H1 (cell line): Measurements from ENCODE around the gene RHOBTB1. TPM values are rescaled to one million over a fixed set of nuclear protein-coding genes. Genes with fewer than 3 reads are reported as not detected.

Experiments used
- CTCF ChIA-PET: fragments of 300-600 bp; sonication (Branson Sonifier 250); formaldehyde crosslinking; loops from one replicate; lab custom pipeline; 2021; ENCODE audit not compliant: partially characterized antibody; lab: Charles Lee
- POLR2A ChIA-PET: fragments of 300-600 bp; sonication (Branson Sonifier 250); formaldehyde crosslinking; loops from one replicate; lab custom pipeline; 2021; ENCODE audit warnings: inconsistent platforms; ENCODE audit not compliant: partially characterized antibody; lab: Charles Lee
- DNase-seq, 2 experiments: peaks; one replicate each; pipeline versions ENCODE4 v3.0.0 to v3.0.0-alpha.2; 2010 to 2022; ENCODE audit warnings: low spot score in 2 of 2, low read depth in 1 of 2, mixed read lengths in 1 of 2
- FAIRE-seq: peaks from 2 replicates; lab custom pipeline; 2011; peaks lifted over from hg19 to GRCh38; lab: Jason Lieb, UNC
- H2AFZ ChIP-seq: 2 replicates; pipeline ENCODE4 v1.8.1; 2012; ENCODE audit warnings: low read length, inconsistent platforms
- H2AK5ac ChIP-seq: 2 replicates; pipeline ENCODE4 v1.6.1; 2013; ENCODE audit warnings: low read depth, low read length
- H2BK120ac ChIP-seq: replicated peaks from 2 replicates; pipeline ENCODE3; 2013; ENCODE audit warnings: low read depth, low read length, inconsistent platforms
- H2BK12ac ChIP-seq: 2 replicates; pipeline ENCODE4 v1.6.1; 2013; ENCODE audit warnings: low read depth, low read length
- H2BK15ac ChIP-seq: 2 replicates; pipeline ENCODE4 v1.6.1; 2013; ENCODE audit warnings: low read length
- H2BK20ac ChIP-seq: 2 replicates; pipeline ENCODE4 v1.6.1; 2013; ENCODE audit warnings: low read length
- H2BK5ac ChIP-seq: 2 replicates; pipeline ENCODE4 v1.6.1; 2013; ENCODE audit warnings: low read depth, low read length
- H3K14ac ChIP-seq: 2 replicates; pipeline ENCODE4 v1.6.1; 2013; ENCODE audit warnings: inconsistent platforms; ENCODE audit not compliant: insufficient read length
- H3K18ac ChIP-seq: 2 replicates; pipeline ENCODE4 v1.6.1; 2013; ENCODE audit warnings: low read length; ENCODE audit errors: extremely low read depth
- H3K23ac ChIP-seq: 2 replicates; pipeline ENCODE4 v1.6.1; 2013; ENCODE audit warnings: inconsistent platforms; ENCODE audit not compliant: insufficient read length
- H3K23me2 ChIP-seq: 2 replicates; pipeline ENCODE4 v1.6.1; 2013; ENCODE audit warnings: low read depth, low read length
- H3K27ac ChIP-seq: 2 replicates; pipeline ENCODE4 v1.6.1; 2011; ENCODE audit warnings: low read depth, low read length, inconsistent platforms
- H3K27me3 ChIP-seq, 4 experiments: replicated peaks in 1 of 4; 1 replicate in 1 of 4; 2 replicates in 3 of 4; pipeline versions ENCODE4 v1.6.1 to v1.8.1; 2011 to 2013; ENCODE audit warnings: low read length in 3 of 4, mild to moderate bottlenecking in 3 of 4, inconsistent platforms in 2 of 4, mixed read lengths in 2 of 4, moderate library complexity in 1 of 4; ENCODE audit not compliant: control insufficient read depth in 3 of 4, insufficient read depth in 3 of 4; ENCODE audit errors: extremely low read depth in 1 of 4
- H3K36me3 ChIP-seq, 4 experiments: 2 replicates each; pipeline versions ENCODE4 v1.6.1 to v1.8.1; 2011 to 2013; ENCODE audit warnings: mild to moderate bottlenecking in 4 of 4, low read length in 3 of 4, moderate library complexity in 2 of 4, control low read depth in 1 of 4, inconsistent platforms in 1 of 4; ENCODE audit not compliant: insufficient read depth in 4 of 4, control insufficient read depth in 2 of 4
- H3K4ac ChIP-seq: replicated peaks from 2 replicates; pipeline ENCODE3; 2013; ENCODE audit warnings: low read length, low read depth, mixed read lengths, inconsistent platforms; ENCODE audit not compliant: insufficient read length
- H3K4me1 ChIP-seq, 4 experiments: replicated peaks in 1 of 4; 1 replicate in 1 of 4; 2 replicates in 3 of 4; pipeline versions ENCODE4 v1.6.1 to v1.8.1; 2011 to 2013; ENCODE audit warnings: low read length in 3 of 4, inconsistent platforms in 2 of 4, mixed read lengths in 1 of 4; ENCODE audit not compliant: insufficient read depth in 4 of 4, control insufficient read depth in 3 of 4
- H3K4me2 ChIP-seq, 2 experiments: 2 replicates each; pipeline versions ENCODE4 v1.6.1 to v1.8.1; 2011 to 2013; ENCODE audit warnings: low read depth in 2 of 2, low read length in 2 of 2, control low read depth in 1 of 2, inconsistent platforms in 1 of 2, mild to moderate bottlenecking in 1 of 2; ENCODE audit not compliant: insufficient read depth in 1 of 2
- H3K4me3 ChIP-seq, 4 experiments: fragments of 200-600, 300-600 bp in 1 of 4; sonication (generic), shearing (Covaris generic), sonication (Bioruptor Twin) in 1 of 4; 2 replicates each; pipeline versions ENCODE4 v1.5.1 to v1.8.1; 2011 to 2016; ENCODE audit warnings: low read length in 4 of 4, low read depth in 3 of 4, control low read depth in 2 of 4, inconsistent platforms in 2 of 4, mild to moderate bottlenecking in 2 of 4, mixed read lengths in 1 of 4, moderate library complexity in 1 of 4; ENCODE audit not compliant: insufficient read depth in 2 of 4; ENCODE audit errors: extremely low read depth in 1 of 4
- H3K56ac ChIP-seq: replicated peaks from 2 replicates; pipeline ENCODE3; 2013; ENCODE audit warnings: low read depth, mild to moderate bottlenecking, mixed read lengths, low read length, inconsistent platforms; ENCODE audit not compliant: insufficient read length
- H3K79me1 ChIP-seq: 2 replicates; pipeline ENCODE4 v1.6.1; 2013; ENCODE audit warnings: low read depth, low read length, control low read depth
- H3K79me2 ChIP-seq, 2 experiments: 2 replicates each; pipeline versions ENCODE4 v1.6.1 to v1.8.1; 2012 to 2013; ENCODE audit warnings: low read length in 2 of 2, mild to moderate bottlenecking in 2 of 2, inconsistent platforms in 1 of 2; ENCODE audit not compliant: insufficient read depth in 2 of 2, control insufficient read depth in 1 of 2
- H3K9ac ChIP-seq, 4 experiments: replicated peaks in 1 of 4; 1 replicate in 1 of 4; 2 replicates in 3 of 4; pipeline versions ENCODE4 v1.6.1 to v1.8.1; 2011 to 2013; ENCODE audit warnings: low read depth in 3 of 4, low read length in 3 of 4, control low read depth in 2 of 4, mild to moderate bottlenecking in 2 of 4, moderate library complexity in 2 of 4, inconsistent platforms in 1 of 4; ENCODE audit errors: extremely low read depth in 1 of 4
- H3K9me3 ChIP-seq, 2 experiments: 2 replicates each; pipeline versions ENCODE4 v1.6.1 to v1.8.1; 2012 to 2013; ENCODE audit warnings: mild to moderate bottlenecking in 2 of 2, moderate library complexity in 2 of 2, control low read depth in 1 of 2, inconsistent platforms in 1 of 2, low read depth in 1 of 2, low read length in 1 of 2, mixed read lengths in 1 of 2; ENCODE audit not compliant: insufficient read depth in 2 of 2
- H4K20me1 ChIP-seq, 2 experiments: replicated peaks in 1 of 2; 2 replicates each; pipeline versions ENCODE3 to v1.8.1; 2011 to 2013; ENCODE audit warnings: inconsistent platforms in 2 of 2, low read length in 2 of 2, mild to moderate bottlenecking in 1 of 2; ENCODE audit not compliant: insufficient read depth in 2 of 2, control insufficient read depth in 1 of 2
- H4K5ac ChIP-seq: 2 replicates; pipeline ENCODE4 v1.6.1; 2013; ENCODE audit warnings: low read length, low read depth, mixed read lengths, inconsistent platforms; ENCODE audit not compliant: insufficient read length
- H4K8ac ChIP-seq: 2 replicates; pipeline ENCODE4 v1.8.0; 2013; ENCODE audit warnings: mild to moderate bottlenecking, moderate library complexity, low read length, inconsistent platforms; ENCODE audit not compliant: insufficient read depth; ENCODE audit errors: extremely low read depth
- H4K91ac ChIP-seq: replicated peaks from 2 replicates; pipeline ENCODE3; 2013; ENCODE audit warnings: low read length, mixed read lengths, inconsistent platforms; ENCODE audit not compliant: insufficient read length
- CBX8 ChIP-seq: fragments of 300-800, 300-1000 bp; sonication (generic); IDR thresholded peaks from 2 replicates; pipeline ENCODE4 v1.7.1; 2016; ENCODE audit warnings: low read depth, low read length, borderline replicate concordance
- CREB1 ChIP-seq: IDR thresholded peaks from 2 replicates; pipeline ENCODE4 v1.6.1; 2012; ENCODE audit warnings: inconsistent platforms
- GABPA ChIP-seq: IDR thresholded peaks from 2 replicates; pipeline ENCODE4 v1.6.1; 2011; ENCODE audit warnings: mild to moderate bottlenecking, low read length, moderate library complexity, borderline replicate concordance; ENCODE audit not compliant: insufficient read depth
- HDAC2 ChIP-seq, 2 experiments: fragments of 300-600 bp in 1 of 2; sonication (generic) in 1 of 2; IDR thresholded peaks; 2 replicates each; pipeline ENCODE4 v1.6.1; 2011 to 2012; ENCODE audit warnings: low read depth in 2 of 2, low read length in 2 of 2, mild to moderate bottlenecking in 2 of 2, moderate library complexity in 2 of 2, borderline replicate concordance in 1 of 2, inconsistent platforms in 1 of 2
- HDAC6 ChIP-seq: IDR thresholded peaks from one replicate; pipeline ENCODE4 v1.7.1; 2012; ENCODE audit warnings: low read depth, mild to moderate bottlenecking, inconsistent platforms, low read length, moderate library complexity
- JUN ChIP-seq: IDR thresholded peaks from 2 replicates; pipeline ENCODE4 v1.6.1; 2011; ENCODE audit warnings: low read depth, mild to moderate bottlenecking, improper control_type of control experiment, low read length
- NANOG ChIP-seq: IDR thresholded peaks from 2 replicates; pipeline ENCODE4 v1.6.1; 2011; ENCODE audit warnings: low read length, low read depth, mild to moderate bottlenecking, inconsistent platforms; ENCODE audit not compliant: insufficient read depth, poor library complexity, severe bottlenecking
- PHF8 ChIP-seq: fragments of 200-600 bp; sonication (generic); conservative IDR thresholded peaks from 2 replicates; pipeline ENCODE4 v1.7.1; 2012; ENCODE audit warnings: low read depth, mild to moderate bottlenecking, inconsistent platforms, low read length, moderate library complexity
- RBBP5 ChIP-seq: IDR thresholded peaks from 2 replicates; pipeline ENCODE4 v1.7.1; 2012; ENCODE audit warnings: low read depth, mild to moderate bottlenecking, inconsistent platforms, low read length, moderate library complexity, borderline replicate concordance
- SIX5 ChIP-seq: IDR thresholded peaks from 2 replicates; pipeline ENCODE4 v1.6.1; 2011; ENCODE audit warnings: mild to moderate bottlenecking, low read depth, low read length
- SP2 ChIP-seq: IDR thresholded peaks from 2 replicates; pipeline ENCODE4 v1.6.1; 2012; ENCODE audit warnings: mild to moderate bottlenecking, low read length, inconsistent platforms
- WGBS, 2 experiments: shearing (Covaris generic) in 1 of 2; methylation state at CpG; one replicate each; pipeline versions ENCODE4 v1.1.6 to v1.1.7; 2013 to 2015; ENCODE audit warnings: low lambda C conversion rate in 2 of 2, mixed read lengths in 2 of 2, inconsistent platforms in 1 of 2, low coverage in 1 of 2, missing lambda C conversion rate in 1 of 2; ENCODE audit not compliant: insufficient replicate concordance in 2 of 2, insufficient coverage in 1 of 2, insufficient read length in 1 of 2; ENCODE audit errors: extremely low coverage in 1 of 2, missing lambda C conversion rate in 1 of 2; 5-methylcytosine and 5-hydroxymethylcytosine counted together
- polyA plus RNA-seq, 7 experiments: library from polyadenylated mRNA; depleted of rRNA in 3 of 7; stranded (reverse) in 5 of 7; unstranded in 2 of 7; fragments of >200 nt in 5 of 7; fragments of 200-250 nt in 2 of 7; gene quantifications; 1 replicate in 5 of 7; 2 replicates in 1 of 7; 4 replicates in 1 of 7; pipeline versions ENCODE4 v1.2.1 to v1.2.3, GENCODE V29; 2011 to 2013; ENCODE audit warnings: missing spikeins in 2 of 7, mixed read lengths in 2 of 7
- total RNA-seq: library from RNA; stranded (reverse); fragmentation: NEBNext Ultra II Directional; extraction: Animal tissue kit (Norgen Biotek cat#: 25700); gene quantifications from 2 replicates; pipeline ENCODE4 v1.2.1, GENCODE V29; 2021
- TF ChIP-seq, protein P1 (sequence below): IDR thresholded peaks from 2 replicates; pipeline ENCODE4 v1.6.1; 2012; ENCODE audit warnings: inconsistent platforms
- TF ChIP-seq, protein P2 (sequence below): IDR thresholded peaks from 2 replicates; pipeline ENCODE4 v1.6.1; 2012; ENCODE audit warnings: low read length, inconsistent platforms

The RHOBTB1 gene
- total and polyA plus RNA-seq, 2 of the 8 experiments (the other 6 are each of a cell fraction or from before 2014, with no cell fraction given) = 6.1 to 7.4 TPM

DNA sequence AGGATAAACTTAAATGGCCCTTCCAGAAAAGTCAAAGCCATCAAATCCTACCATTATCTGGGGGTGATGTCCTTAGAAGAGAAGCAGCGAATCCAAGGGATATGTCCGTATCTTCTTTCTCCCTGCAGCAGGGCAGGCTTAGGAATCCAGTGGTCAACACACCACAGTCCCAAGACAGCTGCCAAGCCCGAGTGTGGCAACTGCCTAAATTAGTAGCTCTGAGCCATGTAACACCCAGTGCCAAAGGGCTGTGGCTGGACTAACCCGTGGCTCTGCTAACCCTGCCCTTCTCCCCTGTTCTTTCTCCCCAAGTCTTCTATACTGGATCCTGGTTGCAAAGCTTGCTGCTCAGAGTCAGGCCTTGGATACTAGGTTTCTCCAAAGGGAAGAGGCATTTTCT, 90.9 kb downstream of the RHOBTB1 start:
- CTCF ChIA-PET = no interaction called here
- Histone ChIP-seq H3K79me1 (no peaks in the 10 kb centered on the region), H3K23me2 (no peaks in the 10 kb centered on the region), H3K18ac (no peak overlapping the region), H2BK20ac (no peak overlapping the region), H4K91ac (no peak overlapping the region), H3K9me3 (no peaks in the 10 kb centered on the region), H3K23ac (no peak overlapping the region), H3K79me2 (no peaks in the 10 kb centered on the region), H4K8ac (no peak overlapping the region), H2BK15ac (no peak overlapping the region), H3K4me3 (no peak overlapping the region), H3K4me1 (no peaks in the 10 kb centered on the region), H2AFZ (no peak overlapping the region), H3K4ac (no peak overlapping the region), H3K27me3 (peaks cover 0 to 2% (median 0%) of the 10 kb centered on the region in 4 experiments; a peak in 1 of 7 replicates), H2BK12ac (no peak overlapping the region), H2BK120ac (no peak overlapping the region), H2BK5ac (no peak overlapping the region), H3K4me2 (no peak overlapping the region), H3K36me3 (no peaks in the 10 kb centered on the region), H3K56ac (no peak overlapping the region), H2AK5ac (no peak overlapping the region), H3K9ac (no peak overlapping the region), H4K20me1 (no peaks in the 10 kb centered on the region), H3K27ac (no peak overlapping the region), H4K5ac (no peak overlapping the region), H3K14ac (no peak overlapping the region)
- WGBS, 2 experiments = 89% methylated on average over 4 of the region's 4 CpGs; no CpG with 5 or more reads in 1 of the 2 experiments
- POLR2A ChIA-PET = no interaction called here
- FAIRE-seq (no peak), DNase-seq (no peak)
- TF ChIP-seq, protein P1, sequence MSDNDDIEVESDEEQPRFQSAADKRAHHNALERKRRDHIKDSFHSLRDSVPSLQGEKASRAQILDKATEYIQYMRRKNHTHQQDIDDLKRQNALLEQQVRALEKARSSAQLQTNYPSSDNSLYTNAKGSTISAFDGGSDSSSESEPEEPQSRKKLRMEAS = no peak
- TF ChIP-seq HDAC6 = no peak
- TF ChIP-seq, protein P2, sequence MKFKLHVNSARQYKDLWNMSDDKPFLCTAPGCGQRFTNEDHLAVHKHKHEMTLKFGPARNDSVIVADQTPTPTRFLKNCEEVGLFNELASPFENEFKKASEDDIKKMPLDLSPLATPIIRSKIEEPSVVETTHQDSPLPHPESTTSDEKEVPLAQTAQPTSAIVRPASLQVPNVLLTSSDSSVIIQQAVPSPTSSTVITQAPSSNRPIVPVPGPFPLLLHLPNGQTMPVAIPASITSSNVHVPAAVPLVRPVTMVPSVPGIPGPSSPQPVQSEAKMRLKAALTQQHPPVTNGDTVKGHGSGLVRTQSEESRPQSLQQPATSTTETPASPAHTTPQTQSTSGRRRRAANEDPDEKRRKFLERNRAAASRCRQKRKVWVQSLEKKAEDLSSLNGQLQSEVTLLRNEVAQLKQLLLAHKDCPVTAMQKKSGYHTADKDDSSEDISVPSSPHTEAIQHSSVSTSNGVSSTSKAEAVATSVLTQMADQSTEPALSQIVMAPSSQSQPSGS = no peak
- no peak for TF ChIP-seq PHF8
- no peak for TF ChIP-seq SIX5
- no peak for TF ChIP-seq JUN
- TF ChIP-seq SP2 = no peak
- TF ChIP-seq NANOG = no peak
- TF ChIP-seq CREB1 = no peak
- no peak for TF ChIP-seq HDAC2 (IDR thresholded peaks at IDR 0.05; ENCODE audit: borderline replicate concordance in 1 of 2, low read depth in 2 of 2, low read length in 2 of 2)
- TF ChIP-seq GABPA = no peak
- no peak for TF ChIP-seq RBBP5
- TF ChIP-seq CBX8 = no peak
